Measurements from ENCODE around the gene WIZ.

GRCh38 chr19:15453091-15453578 is 3.4 kb upstream of the WIZ start:
- TF ChIP-seq CTCF (IDR thresholded peaks at IDR 0.05) = no peak
- TF ChIP-seq EZH2 (IDR thresholded peaks at IDR 0.05; ENCODE audit: borderline replicate concordance, insufficient read depth, low read depth, low read length, poor library complexity, severe bottlenecking) = no peak

All from B cell (primary cell).